ENCODE data around the gene AK2.

Gene AK2

GRCh38 chr1:32966900-32967299 lies 69.8 kb downstream of the AK2 start:
- TF ChIP-seq EP300 (IDR thresholded peaks at IDR 0.05; ENCODE audit: borderline replicate concordance) (no peak), TCF12 (IDR thresholded peaks at IDR 0.05; ENCODE audit: low read depth) (no peak), EGR1 (IDR thresholded peaks at IDR 0.05) (no peak)

- TF ChIP-seq TCF12 (IDR thresholded peaks at IDR 0.05; ENCODE audit: low read depth) = no peak
- no peak for TF ChIP-seq EGR1 (IDR thresholded peaks at IDR 0.05)
- no peak for TF ChIP-seq CEBPB (IDR thresholded peaks at IDR 0.05)
Observed at GRCh38 chr1:32965251-32965747, 71.4 kb downstream of the AK2 start.

- TF ChIP-seq TAF1 (IDR thresholded peaks at IDR 0.05; ENCODE audit: low read depth) = peak; percentile 29; the same call in 1 of the 2 replicates
- TF ChIP-seq TEAD4 (IDR thresholded peaks at IDR 0.05) = no peak
- peak; percentile 92 for TF ChIP-seq USF1 (IDR thresholded peaks at IDR 0.05)
- TF ChIP-seq EGR1 (IDR thresholded peaks at IDR 0.05) = no peak
- no peak for TF ChIP-seq REST (IDR thresholded peaks at IDR 0.05; ENCODE audit: low read depth)
- TF ChIP-seq ZBTB7A (IDR thresholded peaks at IDR 0.05; ENCODE audit: low read depth) = no peak
- TF ChIP-seq RAD21 (IDR thresholded peaks at IDR 0.05; ENCODE audit: low read depth) = no peak
- no peak for TF ChIP-seq FOXM1 (IDR thresholded peaks at IDR 0.05; ENCODE audit: borderline replicate concordance, low read depth)
- TF ChIP-seq MAX (IDR thresholded peaks at IDR 0.05) = no peak; the same call in 1 of the 2 replicates
- no peak for TF ChIP-seq NFIC (IDR thresholded peaks at IDR 0.05)
- TF ChIP-seq EP300 (IDR thresholded peaks at IDR 0.05; ENCODE audit: borderline replicate concordance) = no peak
- TF ChIP-seq YY1 (IDR thresholded peaks at IDR 0.05; ENCODE audit: low read depth) = peak; percentile 91
- no peak for TF ChIP-seq TCF12 (IDR thresholded peaks at IDR 0.05; ENCODE audit: low read depth)
- TF ChIP-seq CREB1 (IDR thresholded peaks at IDR 0.05; ENCODE audit: low read depth) = no peak
- no peak for TF ChIP-seq CEBPB (IDR thresholded peaks at IDR 0.05)
Observed at GRCh38 chr1:32964461-32965250, 72.0 kb downstream of the AK2 start, which contains the start of gene RNF19B. Gene RNF19B, minus strand, starts transcription at chr1:32964809. Its CDS starts 124 bp downstream, at chr1:32964685.

- peak; percentile 3; the same call in 1 of the 2 replicates for TF ChIP-seq MAX (IDR thresholded peaks at IDR 0.05)
- peak; percentile 62 for TF ChIP-seq REST (IDR thresholded peaks at IDR 0.05; ENCODE audit: low read depth)
- peak; percentile 53; the same call in 1 of the 2 replicates for TF ChIP-seq ZBTB7A (IDR thresholded peaks at IDR 0.05; ENCODE audit: low read depth)
- no peak for TF ChIP-seq TEAD4 (IDR thresholded peaks at IDR 0.05)
- peak; percentile 72; the same call in 1 of the 2 replicates for TF ChIP-seq EGR1 (IDR thresholded peaks at IDR 0.05)
- no peak for TF ChIP-seq YY1 (IDR thresholded peaks at IDR 0.05; ENCODE audit: low read depth)
Observed at GRCh38 chr1:32963746-32964460, 72.8 kb downstream of the AK2 start.

- TF ChIP-seq CEBPB (IDR thresholded peaks at IDR 0.05) = no peak
- no peak for TF ChIP-seq EP300 (IDR thresholded peaks at IDR 0.05; ENCODE audit: borderline replicate concordance)
Observed at GRCh38 chr1:32962248-32962896, 74.3 kb downstream of the AK2 start.

GRCh38 chr1:32960819-32961355 lies 75.8 kb downstream of the AK2 start:
- TF ChIP-seq USF1 (IDR thresholded peaks at IDR 0.05) (no peak), NFIC (IDR thresholded peaks at IDR 0.05) (no peak), CREB1 (IDR thresholded peaks at IDR 0.05; ENCODE audit: low read depth) (no peak), YY1 (IDR thresholded peaks at IDR 0.05; ENCODE audit: low read depth) (no peak), FOXM1 (IDR thresholded peaks at IDR 0.05; ENCODE audit: borderline replicate concordance, low read depth) (no peak), EGR1 (IDR thresholded peaks at IDR 0.05) (no peak), TCF12 (IDR thresholded peaks at IDR 0.05; ENCODE audit: low read depth) (no peak), REST (IDR thresholded peaks at IDR 0.05; ENCODE audit: low read depth) (no peak), EP300 (IDR thresholded peaks at IDR 0.05; ENCODE audit: borderline replicate concordance) (no peak), ZBTB7A (IDR thresholded peaks at IDR 0.05; ENCODE audit: low read depth) (no peak)

All from Ishikawa (cell line).